Prostate gland (tissue), 2 donors: ENCODE results near the gene PTPRT. TPM values are rescaled to one million over a fixed set of nuclear protein-coding genes. Genes with fewer than 3 reads are reported as not detected.

Experiments used
- DNase-seq: peaks from one replicate; pipeline ENCODE4 v3.0.0-alpha.2; 2019; ENCODE audit warnings: low spot score
- H3K27ac ChIP-seq, 2 donors: fragments of 200-600 bp; sonication (generic); 2 replicates each; pipeline ENCODE4 v1.5.1; 2017 to 2019
- H3K27me3 ChIP-seq: fragments of 200-600 bp; sonication (generic); replicated peaks from 2 replicates; pipeline ENCODE4 v1.5.1; 2019; ENCODE audit not compliant: insufficient read depth
- H3K36me3 ChIP-seq, 2 donors: fragments of 200-600 bp; sonication (generic); 1 replicate in 1 of 2; 2 replicates in 1 of 2; pipeline versions ENCODE4 v1.5.1 to v1.8.1; 2017 to 2019
- H3K4me1 ChIP-seq: fragments of 200-600 bp; sonication (generic); replicated peaks from 2 replicates; pipeline ENCODE4 v1.5.1; 2019
- H3K4me3 ChIP-seq, 2 donors: fragments of 200-600 bp; sonication (generic); 2 replicates each; pipeline ENCODE4 v1.5.1; 2017 to 2019
- H3K9me3 ChIP-seq: fragments of 200-600 bp; sonication (generic); 2 replicates; pipeline ENCODE4 v1.5.1; 2017
- POLR2A ChIP-seq: fragments of 450-650 bp; IDR thresholded peaks from one replicate; pipeline ENCODE4 v1.6.1; 2016; ENCODE audit warnings: antibody characterized with exemption, mild to moderate bottlenecking
- POLR2AphosphoS5 ChIP-seq: sonication (generic); formaldehyde crosslinking; IDR thresholded peaks from one replicate; pipeline ENCODE4 v1.6.1; 2017; ENCODE audit warnings: antibody characterized with exemption
- WGBS: methylation state at CpG from one replicate; pipeline ENCODE4 v1.1.5; 2018; 5-methylcytosine and 5-hydroxymethylcytosine counted together
- intact Hi-C: fragments of 100-400 bp; cut with DNase I; formaldehyde crosslinking; loops from one replicate; pipeline ENCODE4 v1.14.2; 2022
- total RNA-seq, 2 donors: library from RNA; depleted of rRNA; stranded (reverse); fragments of >200 nt; gene quantifications; one replicate each; pipeline ENCODE4 v1.1.0, GENCODE V29; 2016
- TF ChIP-seq, protein P1 (sequence below), 4 experiments: fragments of 200-600 bp in 2 of 4; fragments of 450-650 bp in 2 of 4; sonication (generic) in 2 of 4; IDR thresholded peaks; 1 replicate in 3 of 4; 2 replicates in 1 of 4; pipeline ENCODE4 v1.5.1; 2016 to 2019; ENCODE audit warnings: antibody characterized with exemption in 4 of 4, mild to moderate bottlenecking in 2 of 4, moderate library complexity in 2 of 4

Gene PTPRT
- total RNA-seq, 2 donors from 2014 or later, result 1.5 to 3.5 TPM

DNA sequence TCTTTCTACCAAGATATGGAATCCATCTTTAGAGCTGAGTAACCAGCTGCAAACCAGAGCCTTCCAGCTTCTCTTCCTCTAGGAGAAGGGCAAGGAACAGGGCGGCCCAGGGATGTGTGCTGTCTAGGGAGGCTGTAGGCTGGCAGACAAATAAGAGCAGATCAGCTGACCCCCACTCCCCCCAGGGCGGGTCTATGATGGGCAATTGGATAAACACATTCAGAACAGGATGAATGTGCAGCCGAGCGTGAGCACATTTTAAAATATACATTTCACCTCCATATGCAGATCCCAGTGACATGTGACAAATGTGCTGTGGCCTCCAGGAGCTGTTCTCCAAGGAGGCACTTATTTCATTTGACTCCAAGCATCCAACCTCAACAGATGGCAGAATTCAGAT, 580.1 kb downstream of the PTPRT start:
- H3K9me3 ChIP-seq, result no peaks in the 10 kb centered on the region
- 55% methylated on average over 4 of the region's 4 CpGs for WGBS
- TF ChIP-seq, protein P1, sequence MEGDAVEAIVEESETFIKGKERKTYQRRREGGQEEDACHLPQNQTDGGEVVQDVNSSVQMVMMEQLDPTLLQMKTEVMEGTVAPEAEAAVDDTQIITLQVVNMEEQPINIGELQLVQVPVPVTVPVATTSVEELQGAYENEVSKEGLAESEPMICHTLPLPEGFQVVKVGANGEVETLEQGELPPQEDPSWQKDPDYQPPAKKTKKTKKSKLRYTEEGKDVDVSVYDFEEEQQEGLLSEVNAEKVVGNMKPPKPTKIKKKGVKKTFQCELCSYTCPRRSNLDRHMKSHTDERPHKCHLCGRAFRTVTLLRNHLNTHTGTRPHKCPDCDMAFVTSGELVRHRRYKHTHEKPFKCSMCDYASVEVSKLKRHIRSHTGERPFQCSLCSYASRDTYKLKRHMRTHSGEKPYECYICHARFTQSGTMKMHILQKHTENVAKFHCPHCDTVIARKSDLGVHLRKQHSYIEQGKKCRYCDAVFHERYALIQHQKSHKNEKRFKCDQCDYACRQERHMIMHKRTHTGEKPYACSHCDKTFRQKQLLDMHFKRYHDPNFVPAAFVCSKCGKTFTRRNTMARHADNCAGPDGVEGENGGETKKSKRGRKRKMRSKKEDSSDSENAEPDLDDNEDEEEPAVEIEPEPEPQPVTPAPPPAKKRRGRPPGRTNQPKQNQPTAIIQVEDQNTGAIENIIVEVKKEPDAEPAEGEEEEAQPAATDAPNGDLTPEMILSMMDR (IDR thresholded peaks at IDR 0.05), result no peak
- TF ChIP-seq POLR2AphosphoS5, result no peak
- no peak for TF ChIP-seq POLR2A
- no peak overlapping the region for H3K27ac ChIP-seq
- no peaks in the 10 kb centered on the region for H3K36me3 ChIP-seq
- H3K27me3 ChIP-seq, result no peaks in the 10 kb centered on the region
- no peaks in the 10 kb centered on the region for H3K4me1 ChIP-seq
- no peak for DNase-seq
- no peak overlapping the region for H3K4me3 ChIP-seq
- intact Hi-C loops, result no loop called here

DNA sequence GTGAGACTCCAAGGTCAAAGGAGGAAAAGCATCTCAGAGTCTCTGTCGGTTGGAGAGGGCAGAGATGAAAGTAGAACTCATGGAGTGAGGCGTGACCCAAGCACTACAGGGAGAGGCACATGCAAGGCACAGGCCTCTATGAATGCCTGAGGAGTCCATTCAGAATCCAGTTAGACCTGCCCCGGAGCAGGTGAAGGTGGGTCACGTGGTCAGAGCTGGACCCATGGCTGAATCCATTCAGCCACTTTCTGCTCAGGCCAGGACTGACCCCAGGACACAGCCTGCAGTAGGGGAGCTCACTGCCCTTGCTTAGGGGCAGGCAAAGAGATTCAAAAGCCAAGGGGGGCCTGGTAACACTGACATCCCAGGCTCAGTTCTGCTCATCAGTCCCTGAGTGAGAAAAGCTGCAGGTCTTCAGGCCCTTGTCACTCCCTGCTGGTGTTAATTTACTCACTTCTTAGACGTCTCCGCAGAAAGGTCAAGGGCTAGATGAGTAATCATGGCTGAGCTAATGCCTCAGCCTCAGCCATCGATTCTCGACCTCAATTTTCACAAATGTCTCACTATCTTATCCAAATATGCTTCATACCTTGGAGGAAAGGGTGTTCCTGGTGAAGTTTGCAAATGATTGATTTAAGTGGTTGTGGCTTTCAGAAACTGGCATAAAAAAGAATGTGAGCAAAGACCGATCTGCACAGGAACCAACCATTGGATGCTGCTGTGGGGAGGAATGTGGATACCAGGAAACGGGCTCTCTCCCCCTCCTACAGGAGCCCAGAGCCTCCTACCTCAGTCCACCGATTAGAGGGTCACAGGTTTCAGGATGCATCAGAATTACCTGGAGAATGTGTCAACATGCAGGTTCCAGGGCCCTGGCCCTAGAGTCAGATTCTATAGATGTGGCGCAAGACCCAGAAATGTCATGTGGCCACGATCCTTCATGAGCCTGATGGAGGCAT, 584.4 kb downstream of the PTPRT start:
- Histone ChIP-seq H3K36me3 (no peaks in the 10 kb centered on the region), H3K27ac (no peak overlapping the region), H3K27me3 (no peaks in the 10 kb centered on the region), H3K4me1 (no peaks in the 10 kb centered on the region), H3K4me3 (no peak overlapping the region), H3K9me3 (no peaks in the 10 kb centered on the region)
- intact Hi-C loops, result no loop called here
- no peak for DNase-seq
- TF ChIP-seq POLR2AphosphoS5 (no peak), POLR2A (no peak)
- TF ChIP-seq, protein P1 (IDR thresholded peaks at IDR 0.05), result no peak
- WGBS, result 78% methylated on average over 13 of the region's 13 CpGs

DNA sequence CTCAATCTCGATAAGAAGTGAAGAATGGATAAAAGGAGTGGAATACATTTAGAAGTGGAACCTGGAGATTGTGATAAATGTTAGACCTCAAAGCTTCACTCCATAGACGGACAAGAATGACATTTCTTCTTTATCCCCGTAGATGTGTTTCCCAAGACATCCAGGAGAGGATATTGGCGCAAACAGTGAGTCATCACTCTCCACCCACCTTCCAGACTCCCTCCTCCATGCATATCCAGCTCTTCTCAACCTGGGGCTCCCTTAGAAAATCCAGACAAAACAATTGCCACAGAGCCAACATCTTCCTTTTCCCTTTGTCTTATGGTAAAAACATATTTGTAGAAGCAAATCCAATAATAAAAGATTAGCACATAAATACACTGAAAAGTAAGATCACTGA, 586.1 kb downstream of the PTPRT start:
- WGBS, result 63% methylated on average over 4 of the region's 4 CpGs

DNA sequence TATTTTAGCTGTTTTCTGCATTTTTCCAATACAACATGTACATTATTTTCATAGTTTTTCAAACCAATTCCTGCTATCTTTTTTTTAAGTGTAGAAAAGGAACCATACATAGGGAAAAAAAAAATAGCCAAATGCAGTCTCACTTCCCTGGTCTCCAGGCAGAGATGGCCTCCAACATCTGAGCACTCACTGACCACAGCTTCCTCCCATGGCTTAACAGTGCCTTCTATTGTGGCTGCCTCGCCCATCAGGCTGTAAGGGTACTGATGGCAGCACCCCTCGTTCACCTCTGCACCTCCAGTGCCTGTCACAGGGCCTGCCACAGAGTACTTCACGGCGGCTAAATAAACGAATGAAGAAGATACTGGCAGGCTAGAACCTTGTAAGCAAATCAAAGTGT, 591.1 kb downstream of the PTPRT start:
- 65% methylated on average over 5 of the region's 5 CpGs for WGBS
- Histone ChIP-seq H3K9me3 (no peaks in the 10 kb centered on the region), H3K27ac (no peak overlapping the region), H3K4me3 (no peak overlapping the region), H3K4me1 (no peaks in the 10 kb centered on the region), H3K36me3 (no peaks in the 10 kb centered on the region), H3K27me3 (no peaks in the 10 kb centered on the region)
- intact Hi-C loops, result no loop called here
- no peak for DNase-seq
- TF ChIP-seq POLR2AphosphoS5, result no peak
- TF ChIP-seq, protein P1 (IDR thresholded peaks at IDR 0.05), result no peak
- TF ChIP-seq POLR2A, result no peak

More for the DNA sequence above, 586.1 kb downstream of the PTPRT start:
- TF ChIP-seq, protein P1 (IDR thresholded peaks at IDR 0.05), result no peak
- TF ChIP-seq POLR2AphosphoS5, result no peak
- TF ChIP-seq POLR2A, result no peak
- Histone ChIP-seq H3K36me3 (no peaks in the 10 kb centered on the region), H3K4me1 (no peaks in the 10 kb centered on the region), H3K9me3 (no peaks in the 10 kb centered on the region), H3K4me3 (no peak overlapping the region), H3K27ac (no peak overlapping the region), H3K27me3 (no peaks in the 10 kb centered on the region)
- DNase-seq, result no peak
- intact Hi-C loops, result no loop called here

DNA sequence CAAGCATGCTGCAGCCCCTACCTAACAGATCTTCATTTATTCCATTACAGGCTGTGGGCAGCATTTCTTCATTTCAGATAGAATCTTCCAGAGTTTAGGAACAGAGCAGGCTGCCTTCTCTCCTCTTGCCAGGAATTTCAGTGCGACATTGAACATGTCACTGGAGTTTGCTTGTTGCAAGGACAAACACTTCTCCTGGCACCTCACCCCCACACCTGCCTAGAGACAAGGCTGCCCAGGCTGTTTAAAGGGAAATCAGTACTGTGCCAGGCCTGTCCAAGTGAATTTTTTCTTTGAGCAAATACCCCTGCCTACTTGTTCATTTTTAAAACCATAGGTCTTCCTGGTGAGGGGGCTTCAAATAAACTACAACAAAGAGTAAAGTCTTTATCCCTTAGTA, 594.1 kb downstream of the PTPRT start:
- Histone ChIP-seq H3K27ac (no peak overlapping the region), H3K4me1 (no peaks in the 10 kb centered on the region), H3K4me3 (no peak overlapping the region), H3K9me3 (no peaks in the 10 kb centered on the region), H3K27me3 (no peaks in the 10 kb centered on the region), H3K36me3 (no peaks in the 10 kb centered on the region)
- no peak for DNase-seq
- intact Hi-C loops, result no loop called here
- 44% methylated on average over 1 of the region's 1 CpG for WGBS
- TF ChIP-seq, protein P1 (IDR thresholded peaks at IDR 0.05), result no peak
